GM19023 (cell line): Measurements from ENCODE around the gene KIF26B.

Experiments
- ATAC-seq: cut with Tn5 transposase; IDR thresholded peaks from one replicate; pipeline ENCODE4 v1.9.1; 2021; ENCODE audit warnings: mild to moderate bottlenecking, moderate library complexity; ENCODE audit not compliant: unreplicated experiment

The KIF26B gene

GRCh38 chr1:245270972-245271371 lies 116.2 kb downstream of the KIF26B start:
- no peak for ATAC-seq

- ATAC-seq = no peak
These were observed 117.9 kb downstream of the KIF26B start for GRCh38 chr1:245272676-245273075.

GRCh38 chr1:245276445-245276844 lies 121.7 kb downstream of the KIF26B start:
- no peak for ATAC-seq

- ATAC-seq = no peak
These were observed 122.5 kb downstream of the KIF26B start for GRCh38 chr1:245277276-245277675.

GRCh38 chr1:245278846-245279245 lies 124.1 kb downstream of the KIF26B start:
- ATAC-seq = no peak

GRCh38 chr1:245279346-245279745 lies 124.6 kb downstream of the KIF26B start:
- ATAC-seq = no peak

- no peak for ATAC-seq
These were observed 128.2 kb downstream of the KIF26B start for GRCh38 chr1:245283001-245283400.

GRCh38 chr1:245285168-245285567 lies 130.4 kb downstream of the KIF26B start:
- no peak for ATAC-seq

GRCh38 chr1:245288796-245289195 lies 134.0 kb downstream of the KIF26B start:
- ATAC-seq = no peak

- no peak for ATAC-seq
These were observed 136.1 kb downstream of the KIF26B start for GRCh38 chr1:245290836-245291235.

GRCh38 chr1:245291351-245291750 lies 136.6 kb downstream of the KIF26B start:
- no peak for ATAC-seq

GRCh38 chr1:245292141-245292540 lies 137.4 kb downstream of the KIF26B start:
- ATAC-seq = no peak

- no peak for ATAC-seq
These were observed 137.8 kb downstream of the KIF26B start for GRCh38 chr1:245292553-245292952.

- no peak for ATAC-seq
These were observed 139.2 kb downstream of the KIF26B start for GRCh38 chr1:245294020-245294419.

- no peak for ATAC-seq
These were observed 144.0 kb downstream of the KIF26B start for GRCh38 chr1:245298781-245299180.

GRCh38 chr1:245301162-245301580 lies 146.4 kb downstream of the KIF26B start:
- ATAC-seq = no peak

GRCh38 chr1:245301921-245302320 lies 147.1 kb downstream of the KIF26B start:
- no peak for ATAC-seq

- no peak for ATAC-seq
These were observed 149.9 kb downstream of the KIF26B start for GRCh38 chr1:245304698-245305097.

- ATAC-seq = no peak
These were observed 151.2 kb downstream of the KIF26B start for GRCh38 chr1:245306020-245306419.

GRCh38 chr1:245306628-245307410 lies 152.0 kb downstream of the KIF26B start:
- no peak for ATAC-seq

- peak; percentile 71 for ATAC-seq
These were observed 156.1 kb downstream of the KIF26B start for GRCh38 chr1:245310571-245311531.
